ENCODE data around the gene FBXW11. TPM values are rescaled to one million over a fixed set of nuclear protein-coding genes. Genes with fewer than 3 reads are reported as not detected.

Gene FBXW11
- total RNA-seq, 1 donor from 2014 or later, result 61.4 TPM

- no peak overlapping the region for H3K27ac Mint-ChIP-seq (ENCODE audit: unreplicated experiment)
- no peak for TF ChIP-seq CTCF (IDR thresholded peaks at IDR 0.05)
- peaks cover 23% of the 10 kb centered on the region for H3K9me3 Mint-ChIP-seq (ENCODE audit: unreplicated experiment)
- H3K4me3 Mint-ChIP-seq (ENCODE audit: unreplicated experiment), result no peak overlapping the region
- H3K36me3 Mint-ChIP-seq (ENCODE audit: unreplicated experiment), result no peaks in the 10 kb centered on the region
- no peak for DNase-seq (ENCODE audit: extremely low spot score, unreplicated experiment)
- peaks cover 7% of the 10 kb centered on the region for H3K27me3 Mint-ChIP-seq (ENCODE audit: unreplicated experiment)
- no peaks in the 10 kb centered on the region for H3K4me1 Mint-ChIP-seq (ENCODE audit: unreplicated experiment)
Measured at GRCh38 chr5:171834461-171834860, 172.0 kb downstream of the FBXW11 start.

- Mint-ChIP-seq H3K27ac (ENCODE audit: unreplicated experiment) (no peak overlapping the region), H3K36me3 (ENCODE audit: unreplicated experiment) (no peaks in the 10 kb centered on the region), H3K4me1 (ENCODE audit: unreplicated experiment) (no peaks in the 10 kb centered on the region), H3K27me3 (ENCODE audit: unreplicated experiment) (peaks cover 7% of the 10 kb centered on the region), H3K4me3 (ENCODE audit: unreplicated experiment) (no peak overlapping the region), H3K9me3 (ENCODE audit: unreplicated experiment) (peaks cover 23% of the 10 kb centered on the region)
- no peak for TF ChIP-seq CTCF (IDR thresholded peaks at IDR 0.05)
- no peak for DNase-seq (ENCODE audit: extremely low spot score, unreplicated experiment)
Measured at GRCh38 chr5:171832775-171833174, 173.7 kb downstream of the FBXW11 start.

GRCh38 chr5:171830686-171831085, 175.8 kb downstream of the FBXW11 start:
- Mint-ChIP-seq H3K27me3 (ENCODE audit: unreplicated experiment) (peaks cover 9% of the 10 kb centered on the region), H3K4me1 (ENCODE audit: unreplicated experiment) (no peaks in the 10 kb centered on the region), H3K9me3 (ENCODE audit: unreplicated experiment) (peaks cover 23% of the 10 kb centered on the region), H3K36me3 (ENCODE audit: unreplicated experiment) (no peaks in the 10 kb centered on the region), H3K27ac (ENCODE audit: unreplicated experiment) (no peak overlapping the region), H3K4me3 (ENCODE audit: unreplicated experiment) (no peak overlapping the region)
- no peak for TF ChIP-seq CTCF (IDR thresholded peaks at IDR 0.05)
- no peak for DNase-seq (ENCODE audit: extremely low spot score, unreplicated experiment)

- no peaks in the 10 kb centered on the region for H3K4me1 Mint-ChIP-seq (ENCODE audit: unreplicated experiment)
- TF ChIP-seq CTCF (IDR thresholded peaks at IDR 0.05), result no peak
- H3K27me3 Mint-ChIP-seq (ENCODE audit: unreplicated experiment), result peaks cover 15% of the 10 kb centered on the region
- H3K27ac Mint-ChIP-seq (ENCODE audit: unreplicated experiment), result no peak overlapping the region
- H3K9me3 Mint-ChIP-seq (ENCODE audit: unreplicated experiment), result peaks cover 17% of the 10 kb centered on the region
- H3K4me3 Mint-ChIP-seq (ENCODE audit: unreplicated experiment), result no peak overlapping the region
- H3K36me3 Mint-ChIP-seq (ENCODE audit: unreplicated experiment), result no peaks in the 10 kb centered on the region
- no peak for DNase-seq (ENCODE audit: extremely low spot score, unreplicated experiment)
Measured at GRCh38 chr5:171827162-171827561, 179.3 kb downstream of the FBXW11 start.

- H3K4me3 Mint-ChIP-seq (ENCODE audit: unreplicated experiment), result no peak overlapping the region
- H3K36me3 Mint-ChIP-seq (ENCODE audit: unreplicated experiment), result no peaks in the 10 kb centered on the region
- no peak for TF ChIP-seq CTCF (IDR thresholded peaks at IDR 0.05)
- no peaks in the 10 kb centered on the region for H3K4me1 Mint-ChIP-seq (ENCODE audit: unreplicated experiment)
- peaks cover 15% of the 10 kb centered on the region for H3K27me3 Mint-ChIP-seq (ENCODE audit: unreplicated experiment)
- H3K27ac Mint-ChIP-seq (ENCODE audit: unreplicated experiment), result no peak overlapping the region
- no peak for DNase-seq (ENCODE audit: extremely low spot score, unreplicated experiment)
- peaks cover 10% of the 10 kb centered on the region for H3K9me3 Mint-ChIP-seq (ENCODE audit: unreplicated experiment)
Measured at GRCh38 chr5:171826132-171826531, 180.3 kb downstream of the FBXW11 start.
